Activated gamma-delta T cell treated with Interleukin-2 at 50 U/mL for 16 hours (primary cell): ENCODE measurements around the gene MT1M.
"Not testable (repeated sequence)": the region's sequence is repeated elsewhere in the genome, so short reads cannot be mapped to it uniquely, and the experiment has no call there.

Experiments
- DNase-seq: peaks from one replicate; pipeline ENCODE4 v3.0.0-alpha.2; 2020

MT1M gene

DNA sequence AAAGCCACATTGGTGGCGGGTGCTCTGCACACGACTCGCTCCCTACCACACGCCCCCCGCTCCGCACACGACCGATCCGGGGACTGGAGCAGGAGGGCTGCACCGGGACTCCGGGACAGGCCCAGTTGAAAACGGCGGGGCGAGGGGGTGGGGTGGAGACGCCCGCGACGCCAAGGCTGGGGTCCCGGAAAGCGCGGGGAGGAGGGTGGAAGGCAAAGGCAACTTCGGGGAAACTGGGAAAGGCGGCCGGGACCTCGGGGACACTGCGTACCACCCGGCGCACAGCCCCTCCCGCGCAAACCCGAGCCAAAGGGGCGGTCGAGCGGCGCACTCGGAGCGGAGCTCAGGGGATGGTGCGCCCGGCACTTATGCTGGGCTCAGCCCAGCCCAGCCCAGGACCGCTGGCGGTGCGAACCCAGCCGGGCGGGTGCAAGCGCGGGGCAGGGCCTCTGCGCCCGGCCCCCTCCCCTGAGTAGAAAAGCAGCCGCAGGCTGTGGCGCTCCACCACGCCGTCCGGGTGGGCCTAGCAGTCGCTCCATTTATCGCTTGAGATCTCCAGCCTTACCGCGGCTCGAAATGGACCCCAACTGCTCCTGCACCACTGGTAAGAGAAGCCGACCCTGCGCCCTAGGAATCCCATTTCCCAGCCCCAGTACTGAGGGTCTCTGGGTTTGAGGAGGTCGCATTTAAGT, at the start of gene MT1M:
Gene MT1M (plus strand): TSS at position 504 of the 692 bp plus-strand sequence. CDS start 73 bp downstream, at position 577.
- no peak for DNase-seq

DNA sequence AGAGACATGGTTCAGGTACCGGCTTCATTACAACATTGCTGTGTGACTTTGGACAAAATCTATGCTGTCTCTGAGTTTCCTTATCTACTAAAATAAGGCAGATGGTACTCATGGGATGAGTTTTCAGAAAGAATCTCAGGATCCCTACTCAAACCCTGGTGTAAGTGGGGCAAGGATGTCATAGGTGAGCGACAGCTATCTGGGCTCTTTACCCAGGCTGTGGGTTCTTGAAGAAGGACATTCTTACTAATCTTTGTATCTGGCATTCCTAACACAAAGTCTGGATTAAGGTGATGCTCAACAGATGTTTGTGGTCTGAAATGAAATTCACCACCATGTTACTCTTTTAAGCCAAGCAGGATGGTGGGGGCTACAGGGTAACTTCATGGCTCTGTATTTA, 49.5 kb upstream of the MT1M start:
- not testable (repeated sequence) for DNase-seq

DNA sequence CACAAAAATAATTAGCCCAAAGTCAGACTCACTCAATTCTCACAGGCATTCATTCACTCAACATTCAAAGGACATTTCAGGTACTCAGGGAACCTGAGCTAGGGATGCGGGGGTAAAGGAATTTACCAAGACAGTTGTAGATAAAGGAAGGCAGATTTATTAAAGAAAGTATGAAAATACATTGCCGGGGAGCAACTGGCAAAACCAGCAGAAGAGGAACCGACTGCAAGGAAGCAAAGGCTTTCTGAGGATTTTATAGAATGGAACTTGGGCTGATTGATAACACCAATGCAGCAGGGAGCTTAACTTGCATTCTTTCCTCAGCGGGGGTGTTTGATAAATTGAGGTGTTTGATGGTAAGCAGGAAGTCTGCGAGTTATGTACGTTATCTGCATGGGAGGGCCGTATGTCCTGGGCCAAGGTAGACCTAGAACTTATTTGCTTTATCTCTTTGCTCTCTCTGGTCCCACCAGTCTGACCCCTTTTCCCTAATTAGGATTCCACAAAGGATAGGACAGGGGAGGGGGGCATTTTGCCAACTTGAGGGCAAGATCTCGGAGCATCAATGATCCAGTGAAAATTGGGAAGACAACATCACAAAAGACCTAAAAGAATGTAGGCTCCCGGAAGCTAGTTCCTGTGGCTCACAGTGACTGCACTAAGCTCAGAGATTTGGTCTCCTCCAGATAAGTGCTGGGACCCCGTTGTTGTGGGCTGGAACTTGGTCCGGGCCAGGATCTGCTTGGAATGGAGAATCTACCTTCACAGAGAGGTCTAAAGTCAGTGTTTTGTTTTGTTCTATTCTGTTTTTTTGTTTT, 48.9 kb upstream of the MT1M start:
- DNase-seq, result no peak

DNA sequence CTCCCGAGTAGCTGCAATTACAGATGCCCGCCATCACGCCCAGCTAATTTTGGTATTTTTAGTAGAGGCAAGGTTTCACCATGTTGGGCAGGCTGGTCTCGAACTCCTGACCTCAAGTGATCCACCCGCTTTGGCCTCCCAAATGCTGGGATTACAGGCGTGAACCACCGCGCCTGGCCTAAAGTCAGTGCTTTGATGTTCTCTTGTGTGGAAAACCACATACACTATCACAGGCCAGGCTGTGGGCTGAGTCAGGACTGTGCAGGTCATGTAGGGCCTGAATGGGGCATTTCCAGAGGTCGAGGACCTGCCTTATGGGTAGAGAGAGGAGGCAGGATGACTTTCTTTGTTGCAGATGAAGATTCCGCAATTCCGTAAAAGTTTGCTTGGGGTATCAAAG, 48.2 kb upstream of the MT1M start:
- DNase-seq, result no peak

DNA sequence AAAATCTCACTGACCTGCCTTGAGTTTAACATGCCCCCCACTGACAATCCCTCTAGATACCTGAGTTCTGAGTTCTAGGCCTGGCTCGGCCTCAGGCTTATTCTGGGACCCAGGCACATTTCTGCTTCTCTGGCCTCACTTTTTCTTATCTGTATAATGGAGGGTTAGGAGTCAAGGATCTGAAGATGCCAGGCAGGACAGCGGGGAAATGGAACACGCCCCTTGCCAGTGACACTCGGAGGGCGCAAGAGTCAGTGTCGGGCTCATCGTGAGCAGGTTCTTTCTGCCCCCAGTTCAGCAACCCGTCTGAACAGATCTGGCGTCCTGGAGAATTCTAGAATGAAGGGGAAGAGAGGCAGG, 43.7 kb upstream of the MT1M start:
- DNase-seq, result no peak

DNA sequence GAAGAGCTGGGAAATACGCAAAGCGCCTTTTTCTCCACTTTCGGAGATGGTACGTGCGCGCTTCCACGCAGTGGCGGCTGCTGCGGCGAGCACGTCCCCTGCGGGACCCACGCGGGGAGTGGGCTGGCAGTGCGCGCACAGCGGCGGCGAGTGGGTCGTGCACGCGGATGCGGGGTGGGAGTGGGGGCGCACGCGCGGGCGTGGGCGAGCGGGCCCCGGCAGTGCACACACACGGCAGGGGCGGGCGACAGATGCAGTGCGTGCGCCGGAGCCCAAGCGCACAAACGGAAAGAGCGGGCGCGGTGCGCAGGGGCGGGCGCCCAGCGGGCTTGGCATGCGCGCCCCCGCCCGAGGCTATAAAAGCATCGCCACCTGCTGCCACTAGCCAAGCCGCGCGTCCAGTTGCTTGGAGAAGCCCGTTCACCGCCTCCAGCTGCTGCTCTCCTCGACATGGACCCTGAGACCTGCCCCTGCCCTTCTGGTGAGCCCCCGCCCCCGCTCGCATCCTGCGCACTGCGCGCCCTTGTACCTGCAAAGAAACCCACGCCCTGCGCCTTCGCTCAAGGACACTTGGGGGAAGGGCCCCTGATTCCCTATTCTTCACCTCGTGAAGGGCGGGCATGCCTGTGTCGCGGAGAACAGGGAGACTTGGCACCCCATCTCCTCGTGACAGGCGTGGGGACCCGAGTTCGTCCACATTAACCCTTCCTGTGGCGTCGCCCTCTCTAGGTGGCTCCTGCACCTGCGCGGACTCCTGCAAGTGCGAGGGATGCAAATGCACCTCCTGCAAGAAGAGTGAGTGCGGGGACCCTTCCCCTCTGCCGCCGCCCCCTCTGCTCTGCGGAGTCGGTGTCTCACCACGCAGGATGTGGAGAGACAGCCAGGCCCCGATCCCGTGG, 43.1 kb upstream of the MT1M start, which contains the start of gene MT3:
Gene MT3 (plus strand): TSS at position 388 of the 899 bp plus-strand sequence. CDS start 63 bp downstream, at position 451.
- DNase-seq, result no peak

DNA sequence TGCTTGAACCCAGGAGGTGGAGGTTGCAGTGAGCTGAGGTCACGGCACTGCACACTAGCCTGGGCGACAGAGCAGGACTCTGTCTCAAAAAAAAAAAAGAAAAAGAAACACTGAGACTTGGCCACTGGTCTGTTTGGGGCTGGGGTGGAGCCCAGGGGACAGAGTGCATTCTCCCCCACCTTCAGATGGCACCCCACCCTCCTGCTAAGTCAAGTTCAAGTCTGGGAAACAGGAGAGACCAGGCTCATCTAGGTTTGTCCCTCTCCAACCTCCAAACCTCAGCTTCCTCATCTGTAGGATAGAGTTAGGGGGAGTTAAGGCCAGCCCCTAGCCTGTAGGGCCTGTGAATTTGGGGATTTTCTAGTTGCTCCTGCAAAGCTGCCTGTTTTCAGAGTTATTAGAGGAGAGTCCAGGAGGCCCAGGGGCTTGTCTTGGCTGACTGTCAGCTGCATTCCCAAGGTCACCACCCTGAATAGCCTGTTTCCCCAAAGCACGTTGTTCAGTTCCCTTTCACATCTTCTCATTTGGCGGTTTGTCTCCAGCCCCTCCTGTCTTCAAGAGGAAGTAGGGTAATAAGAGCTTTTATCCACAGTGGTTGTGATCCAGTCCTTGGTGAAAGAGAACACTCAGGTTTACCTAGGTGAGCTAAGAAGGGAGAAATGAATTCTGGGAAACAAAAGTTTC, 40.9 kb upstream of the MT1M start:
- DNase-seq, result no peak

DNA sequence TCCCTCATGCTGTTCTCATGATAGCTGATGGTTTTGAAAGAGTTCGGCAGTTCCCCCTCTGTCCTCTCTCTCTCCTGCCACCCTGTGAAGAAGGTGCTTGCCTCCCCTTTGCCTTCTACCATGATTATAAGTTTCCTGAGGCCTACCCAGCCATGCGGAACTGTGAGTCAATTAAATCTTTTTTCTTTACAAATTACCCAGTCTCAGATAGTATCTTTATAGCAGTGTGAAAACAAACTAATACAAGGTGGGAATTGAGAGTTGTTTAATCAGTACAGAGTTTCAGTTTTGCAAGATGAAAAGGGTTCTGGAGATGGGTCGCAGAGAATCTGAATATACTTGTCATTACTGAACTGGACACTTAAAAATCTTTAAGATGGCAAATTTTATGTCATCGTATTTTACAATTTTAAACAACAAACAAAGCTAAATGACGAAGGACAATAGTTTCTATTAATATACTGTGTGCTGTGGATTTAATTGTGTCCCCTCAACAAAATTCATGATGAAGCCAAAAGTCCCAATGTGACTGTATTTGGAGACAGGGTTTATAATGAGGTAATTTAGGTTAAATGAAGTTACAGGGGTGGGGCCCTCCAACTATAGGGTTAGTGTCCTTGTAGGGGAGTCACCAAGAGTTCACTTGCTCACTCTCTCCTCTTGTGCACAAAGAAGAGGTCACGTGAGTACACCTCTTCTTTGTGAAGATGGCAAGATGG, 38.7 kb upstream of the MT1M start:
- DNase-seq, result no peak

DNA sequence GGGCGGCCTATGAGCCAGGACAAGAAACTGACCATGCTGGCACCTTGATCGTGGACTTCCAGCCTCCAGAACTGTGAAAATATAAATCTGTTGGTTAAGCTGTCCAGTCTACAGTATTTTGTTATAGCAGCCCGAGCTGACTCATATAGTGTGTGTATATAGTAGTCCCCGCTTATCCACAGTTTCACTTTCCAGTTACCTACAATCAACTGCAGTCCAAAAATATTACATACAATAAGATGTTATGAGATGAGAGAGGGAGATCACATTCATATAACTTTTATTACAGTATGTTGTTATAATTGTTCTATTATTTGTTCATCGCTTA, 38.2 kb upstream of the MT1M start:
- DNase-seq, result no peak

DNA sequence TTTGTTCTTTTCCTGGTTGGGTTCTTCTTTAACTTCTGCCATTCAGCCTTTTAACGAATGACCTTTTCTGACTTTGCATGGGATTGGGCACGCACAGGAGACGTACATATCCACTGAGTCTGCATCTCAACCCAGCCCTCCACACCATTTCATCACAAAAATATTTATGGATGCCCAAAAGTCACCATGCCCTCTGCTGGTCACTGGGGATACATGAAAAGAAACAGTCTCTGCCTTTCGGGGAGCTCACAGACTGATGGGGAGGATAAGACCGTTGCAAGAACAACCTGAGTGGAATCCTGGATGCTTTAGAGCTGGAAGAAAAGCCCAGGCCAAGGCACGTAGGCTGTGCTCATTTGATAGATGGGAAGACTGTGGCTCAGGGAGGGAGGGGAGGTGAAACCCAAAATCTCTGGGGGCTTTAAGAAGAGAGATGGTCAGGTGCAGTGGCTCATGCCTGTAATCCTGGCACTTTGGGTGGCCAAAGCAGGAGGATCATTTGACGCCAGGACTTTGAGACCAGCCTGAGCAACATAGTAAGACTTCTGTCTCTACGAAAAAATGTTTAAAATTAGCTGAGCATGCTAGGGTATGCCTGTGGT, 32.0 kb upstream of the MT1M start:
- DNase-seq, result no peak

DNA sequence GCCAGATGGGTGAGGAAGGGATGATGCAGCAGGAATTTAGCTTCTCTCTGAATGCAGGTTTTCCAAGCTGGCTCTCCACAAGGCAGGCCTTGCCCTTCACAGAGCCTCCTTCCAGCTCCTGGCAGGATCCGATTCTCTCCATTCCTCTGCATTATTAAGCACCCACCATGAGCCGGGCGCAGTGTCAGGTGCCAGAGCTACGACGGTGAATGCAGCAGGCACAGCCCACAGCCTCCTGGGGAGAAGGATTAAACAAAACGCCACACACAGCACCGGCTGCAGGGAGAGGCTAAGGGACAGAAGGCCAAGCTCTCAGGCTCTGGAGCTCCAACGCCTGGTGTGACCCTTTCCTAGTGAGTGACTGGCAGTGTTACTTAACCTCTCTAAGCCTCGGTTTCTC, 31.1 kb upstream of the MT1M start:
- no peak for DNase-seq

DNA sequence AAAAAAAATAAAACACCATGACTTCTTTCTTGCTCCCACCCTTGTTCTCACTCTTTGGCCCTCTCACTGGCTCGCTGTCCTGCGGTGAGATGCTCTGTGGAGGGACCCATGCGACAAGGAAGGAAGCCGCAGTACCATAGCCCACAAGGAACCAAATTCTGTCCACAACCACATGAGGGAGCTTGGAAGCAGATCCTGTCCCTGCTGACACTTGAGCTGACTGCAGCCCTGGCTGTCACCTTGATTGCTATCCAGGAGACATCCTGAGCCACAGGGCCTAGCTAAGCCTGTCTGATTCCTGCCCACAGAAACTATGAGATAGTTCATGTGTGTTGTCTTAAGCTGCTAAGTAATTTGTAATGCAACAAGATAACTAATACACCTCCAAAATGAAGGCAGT, 28.9 kb upstream of the MT1M start:
- DNase-seq, result no peak

DNA sequence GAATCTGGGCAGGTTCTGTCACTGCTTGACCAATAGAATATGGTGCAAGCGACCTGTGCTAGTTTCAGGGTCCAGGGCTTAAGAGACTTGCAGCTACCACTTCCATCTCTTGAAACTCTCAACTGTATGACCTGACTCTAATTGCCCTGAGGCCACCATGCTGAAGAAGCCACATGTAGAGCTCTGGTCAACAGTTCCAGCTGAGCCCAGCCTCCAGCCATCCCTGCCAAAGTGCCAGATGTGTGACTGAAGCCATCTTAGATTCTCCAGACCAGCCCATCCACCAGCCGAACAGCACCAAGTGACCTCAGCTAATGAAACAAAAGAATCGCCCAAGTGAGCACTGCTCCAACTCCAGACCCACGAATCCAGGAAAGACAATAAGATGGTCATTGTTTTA, 27.5 kb upstream of the MT1M start:
- no peak for DNase-seq

DNA sequence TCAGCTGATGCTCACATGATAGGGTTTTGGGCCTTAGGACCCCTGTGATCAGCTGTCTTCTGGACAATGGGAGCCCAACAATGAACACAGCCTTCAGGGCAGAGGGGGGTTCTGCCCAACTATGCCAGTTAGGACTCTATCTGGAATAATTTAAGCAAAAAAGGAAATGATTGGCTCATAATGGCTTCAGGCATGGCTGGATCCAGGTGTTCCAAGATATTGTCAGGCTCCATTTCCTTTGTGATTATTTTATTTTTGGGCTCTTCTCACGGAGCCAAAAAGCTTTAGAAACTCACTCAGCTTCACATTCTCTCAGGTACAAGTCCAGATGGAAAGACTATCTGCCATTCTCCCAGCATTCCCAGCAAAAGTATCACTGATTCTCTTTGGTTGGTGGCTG, 27.0 kb upstream of the MT1M start:
- no peak for DNase-seq

DNA sequence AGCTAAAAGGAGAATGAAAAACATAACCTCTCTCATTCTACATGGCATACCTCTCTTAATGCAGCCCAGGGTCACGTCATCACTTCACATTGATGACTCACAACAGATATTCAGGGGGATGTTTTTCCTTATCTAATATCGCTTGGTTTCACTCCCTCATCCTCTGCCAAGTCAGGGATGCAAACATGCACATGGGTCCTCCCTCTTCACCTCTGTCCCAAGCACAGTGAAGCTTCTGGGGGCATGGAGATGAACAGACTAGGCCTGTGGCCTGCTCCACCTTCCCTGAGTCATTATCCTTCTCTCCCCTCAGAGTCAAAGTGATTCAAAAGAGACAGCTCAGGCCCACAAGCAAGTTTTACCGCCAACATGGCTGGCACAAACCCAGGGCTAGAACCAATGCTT, 26.4 kb upstream of the MT1M start:
- no peak for DNase-seq

DNA sequence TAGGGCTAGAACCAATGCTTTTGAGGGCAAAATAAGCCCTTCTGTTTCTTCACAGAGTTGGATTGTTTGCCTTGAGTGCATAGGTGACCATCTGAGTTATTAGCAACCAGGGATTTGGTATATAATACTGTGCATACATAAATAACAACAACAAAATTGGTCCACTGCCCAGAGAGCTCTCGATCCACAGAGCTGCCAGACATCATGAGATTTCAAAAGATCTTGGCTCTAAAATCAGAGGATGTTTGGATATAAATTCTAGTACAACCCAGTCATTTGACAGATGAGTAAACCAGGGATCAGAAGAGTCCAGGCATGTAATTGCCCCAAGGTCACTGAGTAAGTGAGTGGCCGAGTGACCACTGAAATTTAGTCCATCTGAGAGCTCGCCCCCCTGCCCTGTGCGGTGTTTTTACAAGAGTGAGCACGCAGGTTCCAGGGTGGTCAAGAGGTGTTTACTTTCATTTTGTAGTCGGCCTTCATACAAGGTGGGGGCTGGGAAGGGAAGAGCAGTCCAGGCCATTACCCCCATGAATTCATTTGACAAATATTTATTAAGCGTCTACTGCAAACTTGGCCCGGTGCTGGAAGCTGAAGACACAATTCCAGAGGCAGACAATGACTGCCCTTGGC, 25.9 kb upstream of the MT1M start:
- no peak for DNase-seq

DNA sequence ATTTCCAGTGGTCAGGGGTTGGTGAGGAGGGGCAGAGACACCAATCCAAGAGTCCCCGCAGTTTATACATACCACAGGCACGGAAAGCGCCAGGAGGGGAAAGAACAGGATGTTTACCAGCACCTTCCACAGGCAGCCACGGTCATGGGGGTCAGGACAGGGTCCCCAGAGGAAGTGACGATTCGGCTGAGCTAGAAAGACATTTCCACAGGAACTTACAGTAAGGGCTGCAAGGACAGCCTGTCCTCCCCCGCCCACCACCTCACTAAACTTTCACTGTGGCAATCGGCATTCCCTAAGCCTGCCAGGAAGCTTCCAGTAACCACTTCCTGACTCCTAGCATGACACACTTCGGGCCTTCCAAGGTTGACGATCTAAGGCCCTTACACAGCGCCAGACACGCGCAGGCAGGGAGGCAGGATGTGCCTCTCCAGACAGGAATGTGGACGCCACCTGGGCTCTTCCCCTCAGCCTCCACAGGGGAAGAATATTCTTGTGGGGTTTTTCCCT, 25.3 kb upstream of the MT1M start:
- DNase-seq, result no peak

DNA sequence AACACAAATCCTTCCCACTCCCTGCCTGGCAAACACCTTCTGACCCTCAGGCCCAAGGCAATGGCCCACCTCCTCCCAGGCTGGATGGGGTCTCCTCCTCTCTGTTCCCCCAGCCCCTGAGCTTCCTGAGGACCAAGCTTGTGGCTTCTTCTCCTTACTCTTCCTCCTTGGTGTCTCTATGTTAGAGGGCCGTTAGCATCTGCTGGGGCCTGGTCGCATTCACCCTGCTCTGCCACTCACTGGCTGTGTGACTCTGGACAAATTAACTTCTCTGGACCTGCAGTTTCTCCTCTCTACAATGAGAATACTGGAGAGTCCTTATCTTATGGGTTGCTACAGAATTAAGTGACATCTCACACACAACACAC, 24.8 kb upstream of the MT1M start:
- no peak for DNase-seq

DNA sequence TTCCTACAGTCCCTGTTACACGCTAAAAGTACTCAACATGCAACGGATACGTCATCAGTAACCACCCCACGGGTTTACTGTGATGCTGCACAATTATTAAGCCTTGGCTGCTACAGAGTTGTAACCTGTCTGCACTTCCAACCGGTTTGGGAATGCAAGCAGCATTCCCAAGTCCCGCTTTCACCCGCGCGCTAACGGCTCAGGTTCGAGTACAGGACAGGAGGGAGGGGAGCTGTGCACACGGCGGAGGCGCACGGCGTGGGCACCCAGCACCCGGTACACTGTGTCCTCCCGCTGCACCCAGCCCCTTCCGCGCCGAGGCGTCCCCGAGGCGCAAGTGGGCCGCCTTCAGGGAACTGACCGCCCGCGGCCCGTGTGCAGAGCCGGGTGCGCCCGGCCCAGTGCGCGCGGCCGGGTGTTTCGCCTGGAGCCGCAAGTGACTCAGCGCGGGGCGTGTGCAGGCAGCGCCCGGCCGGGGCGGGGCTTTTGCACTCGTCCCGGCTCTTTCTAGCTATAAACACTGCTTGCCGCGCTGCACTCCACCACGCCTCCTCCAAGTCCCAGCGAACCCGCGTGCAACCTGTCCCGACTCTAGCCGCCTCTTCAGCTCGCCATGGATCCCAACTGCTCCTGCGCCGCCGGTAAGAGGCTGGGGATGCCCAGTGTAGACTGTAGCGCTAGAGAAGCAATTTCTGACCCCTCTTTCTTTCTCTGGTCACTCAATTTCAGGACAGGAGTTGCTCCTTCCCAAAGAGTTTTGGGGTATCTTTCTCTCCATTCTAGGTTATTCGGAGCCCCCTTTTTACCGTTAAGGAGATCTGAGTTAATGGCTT, 24.2 kb upstream of the MT1M start, which contains the start of gene MT2A:
Gene MT2A (plus strand): TSS at position 542 of the 833 bp plus-strand sequence. CDS start 72 bp downstream, at position 614.
- peak; percentile 80 for DNase-seq

DNA sequence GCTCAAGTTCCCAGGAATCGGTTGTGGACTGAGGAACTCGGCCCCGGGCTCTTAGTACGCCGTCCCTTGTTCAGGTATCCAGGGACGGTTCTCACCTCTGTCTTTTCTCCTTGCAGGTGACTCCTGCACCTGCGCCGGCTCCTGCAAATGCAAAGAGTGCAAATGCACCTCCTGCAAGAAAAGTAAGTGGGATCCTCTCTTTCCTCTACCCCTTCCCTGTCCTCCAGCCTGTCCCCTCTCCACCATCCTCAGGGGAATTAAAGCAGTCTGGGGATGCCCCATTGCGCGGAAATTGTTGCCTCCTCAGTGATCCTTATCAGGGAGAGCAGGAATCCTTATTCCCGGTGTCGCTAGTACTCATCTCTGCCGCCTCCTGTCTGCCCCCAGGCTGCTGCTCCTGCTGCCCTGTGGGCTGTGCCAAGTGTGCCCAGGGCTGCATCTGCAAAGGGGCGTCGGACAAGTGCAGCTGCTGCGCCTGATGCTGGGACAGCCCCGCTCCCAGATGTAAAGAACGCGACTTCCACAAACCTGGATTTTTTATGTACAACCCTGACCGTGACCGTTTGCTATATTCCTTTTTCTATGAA, 23.5 kb upstream of the MT1M start:
- no peak for DNase-seq
